Hypothalamus (tissue), 51 donors: ENCODE data around the gene GBGT1.
"Not testable (repeated sequence)": the region's sequence is repeated elsewhere in the genome, so short reads cannot be mapped to it uniquely, and the experiment has no call there.

Experiments
- DNase-seq, 51 donors: peaks; one replicate each; lab custom pipeline; 2025; lab: John Stamatoyannopoulos, UW

GBGT1 gene

DNA sequence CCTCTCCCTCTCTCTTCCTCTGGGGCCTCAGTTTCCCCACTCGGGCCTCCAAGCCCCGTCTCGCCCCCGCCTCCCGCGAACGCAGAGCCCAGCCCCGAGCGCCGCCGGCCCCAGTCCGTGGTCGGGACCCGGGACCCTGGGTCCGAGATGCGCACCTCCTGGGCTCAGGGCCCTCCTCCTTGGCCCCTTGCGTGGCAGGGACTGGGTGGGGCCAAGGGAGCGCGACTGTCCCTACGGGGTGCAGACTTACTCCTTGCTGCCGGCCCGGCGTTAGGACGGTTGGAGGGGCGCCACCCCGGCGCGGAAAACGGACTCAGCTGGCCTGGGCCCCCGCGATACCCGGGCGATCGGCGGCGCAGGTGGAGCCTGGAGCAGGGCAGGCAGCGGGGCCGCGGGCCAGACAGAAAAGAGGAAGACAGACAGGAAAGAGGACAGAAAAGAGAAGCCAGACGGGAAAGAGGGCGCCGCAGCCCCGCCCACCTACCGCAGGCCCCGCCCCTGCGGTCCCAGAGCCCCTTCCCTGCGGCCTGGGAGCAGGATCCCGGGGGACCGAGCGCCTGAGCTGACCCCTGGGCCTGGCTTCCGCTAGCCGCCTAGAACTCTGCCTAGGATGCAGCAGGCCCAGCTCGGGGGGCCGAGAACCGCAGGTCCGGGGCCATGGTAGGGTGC, at the start of gene GBGT1:
Gene GBGT1 (minus strand): TSS at position 411 of the 669 bp plus-strand sequence. CDS start 1,502 bp downstream, outside the sequence.
- peak in 22 of 51 donors; percentile 13 to 60 (median 44) for DNase-seq

GRCh38 chr9:133210609-133211008, 46.9 kb upstream of the GBGT1 start:
- DNase-seq = no peak

DNA sequence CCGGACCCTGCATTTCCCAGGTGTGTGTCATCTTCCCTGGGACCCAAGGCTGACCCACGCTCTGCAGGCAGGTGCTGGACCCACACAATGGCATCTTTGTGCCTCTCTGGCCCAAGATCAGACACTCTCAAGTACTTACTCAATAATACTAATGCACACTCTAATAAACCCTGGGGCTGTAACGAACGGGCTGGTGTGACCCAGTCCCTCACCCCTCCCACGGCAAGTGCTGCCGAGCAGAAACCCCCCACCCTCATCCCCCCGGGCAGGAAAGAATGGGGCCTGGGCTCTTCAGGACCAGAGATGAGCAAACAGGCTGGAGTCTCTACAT, 46.5 kb upstream of the GBGT1 start:
- no peak for DNase-seq

DNA sequence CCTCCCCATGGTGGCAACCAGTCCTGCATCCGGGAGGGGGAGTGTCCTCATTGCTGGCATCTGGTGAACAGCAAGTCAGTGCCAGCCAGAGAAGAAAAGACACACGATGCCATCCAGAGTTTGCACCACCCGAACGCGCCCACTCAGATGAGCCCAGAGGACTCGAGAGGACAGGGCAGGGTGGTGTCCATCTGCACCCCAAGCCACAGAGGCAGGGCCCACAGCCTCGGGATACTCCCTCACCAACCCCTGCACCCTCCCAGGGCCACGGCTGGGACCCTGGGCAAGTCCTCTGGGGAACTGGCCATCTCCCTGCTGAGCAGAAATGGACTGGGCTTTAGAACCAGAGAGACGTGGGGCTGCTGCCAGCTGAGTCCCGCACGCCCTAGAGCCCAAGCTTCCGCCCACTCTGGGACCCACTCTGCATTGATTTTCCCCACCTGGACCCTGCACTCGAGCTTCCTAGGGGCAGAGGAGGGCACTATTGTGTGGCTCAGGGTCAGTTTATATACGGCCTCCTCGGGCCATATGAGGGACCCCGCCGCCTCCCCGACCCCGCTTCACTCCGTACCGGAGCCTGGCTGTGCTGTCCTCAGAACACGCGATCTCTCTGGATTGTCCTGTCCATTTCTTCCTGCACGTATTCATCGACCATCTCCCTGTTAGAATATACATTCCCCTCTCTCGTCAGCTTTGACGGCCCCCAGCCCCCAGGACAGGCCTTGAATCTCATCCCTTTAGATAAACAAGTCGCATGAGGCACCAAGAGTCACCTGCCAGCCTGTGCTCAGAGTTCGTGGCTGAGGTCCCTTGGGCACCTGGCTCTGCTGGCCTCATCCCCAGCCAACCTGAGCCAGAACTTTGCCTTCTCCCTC, 45.9 kb upstream of the GBGT1 start:
- not testable (repeated sequence) for DNase-seq

GRCh38 chr9:133208880-133209300, 45.2 kb upstream of the GBGT1 start, which contains the start of gene OBP2B:
OBP2B (minus strand) TSS chr9:133209250; CDS start chr9:133209199, 51 bp downstream.
- not testable (repeated sequence) for DNase-seq

- DNase-seq = not testable (repeated sequence)
Observed at GRCh38 chr9:133208171-133208879, 44.6 kb upstream of the GBGT1 start.

GRCh38 chr9:133207540-133208170, 43.9 kb upstream of the GBGT1 start:
- DNase-seq = no peak

GRCh38 chr9:133207021-133207531, 43.4 kb upstream of the GBGT1 start:
- DNase-seq = no peak

DNA sequence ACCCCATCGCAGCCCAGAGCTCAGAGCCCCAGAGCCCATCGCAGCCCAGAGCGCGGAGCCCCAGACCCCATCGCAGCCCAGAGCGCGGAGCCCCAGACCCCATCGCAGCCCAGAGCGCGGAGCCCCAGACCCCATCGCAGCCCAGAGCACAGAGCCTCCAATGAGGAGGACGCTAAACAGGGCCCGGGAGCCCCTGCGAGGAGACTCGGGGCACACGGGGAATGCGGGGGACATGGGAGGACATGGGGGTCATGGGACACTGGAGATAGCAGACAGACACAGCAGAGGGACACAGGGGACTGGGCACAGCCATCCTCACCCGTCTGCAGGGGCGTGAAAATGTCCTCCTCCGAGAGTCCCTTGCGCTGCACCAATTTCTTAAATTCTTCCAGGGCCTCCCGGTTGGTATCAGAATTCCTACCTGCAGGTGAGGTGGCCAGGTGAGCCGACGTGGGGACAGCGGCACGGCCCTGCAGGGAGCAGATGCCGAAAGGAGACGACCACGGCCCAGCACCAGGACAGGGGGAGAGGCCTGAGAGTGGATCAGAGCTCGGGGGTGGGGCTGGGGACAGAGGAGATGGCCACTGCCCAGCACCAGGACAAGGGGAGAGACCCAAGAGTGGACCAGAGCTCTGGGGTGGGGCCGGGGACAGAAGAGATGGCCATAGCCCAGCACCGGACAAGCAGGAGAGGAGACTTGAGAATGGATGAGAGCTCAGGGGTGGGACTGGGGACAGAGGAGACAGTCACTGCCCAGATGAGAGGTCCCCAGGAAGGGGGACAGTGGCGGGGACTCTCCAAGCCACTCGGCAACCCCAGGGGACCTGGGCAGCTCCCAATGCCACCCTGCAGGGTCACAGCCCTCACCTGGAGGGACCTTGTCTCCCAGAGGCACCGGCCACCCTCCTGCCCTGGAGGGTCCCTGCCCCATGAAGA, 42.5 kb upstream of the GBGT1 start:
- DNase-seq = no peak

GRCh38 chr9:133205481-133205887, 41.8 kb upstream of the GBGT1 start:
- DNase-seq = not testable (repeated sequence)

GRCh38 chr9:133204993-133205336, 41.3 kb upstream of the GBGT1 start:
- no peak for DNase-seq

GRCh38 chr9:133204335-133204992, 40.8 kb upstream of the GBGT1 start:
- DNase-seq = no peak

DNA sequence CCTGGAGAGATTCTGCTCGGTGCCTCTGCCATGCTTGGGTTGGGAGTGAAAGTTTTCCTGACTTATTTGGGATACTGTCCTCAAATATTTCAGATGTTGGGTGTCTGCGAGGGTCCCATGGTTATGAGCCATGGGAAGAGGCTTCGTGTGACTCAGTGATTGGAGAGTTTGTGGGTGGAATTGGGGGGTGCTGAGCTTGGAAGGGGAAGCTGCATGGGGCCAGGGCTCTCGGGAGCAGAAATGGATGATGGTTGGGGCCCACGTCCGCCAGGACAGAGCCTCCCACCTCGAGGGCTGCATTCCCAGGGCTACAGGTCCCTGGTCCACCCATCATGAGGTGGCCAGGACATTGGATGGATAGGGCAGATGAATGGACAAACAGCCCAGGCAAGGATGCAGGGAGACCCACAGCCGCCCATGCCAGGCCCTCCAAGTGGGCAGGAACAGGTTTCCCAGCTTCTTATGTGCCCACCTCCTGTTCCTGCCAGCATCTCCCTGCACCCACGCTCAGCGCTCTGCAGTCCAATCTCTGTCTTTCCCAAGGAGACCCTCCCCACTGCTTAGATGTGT, 39.9 kb upstream of the GBGT1 start:
- no peak for DNase-seq

- no peak for DNase-seq
Observed at GRCh38 chr9:133202688-133203453, 39.2 kb upstream of the GBGT1 start.

DNA sequence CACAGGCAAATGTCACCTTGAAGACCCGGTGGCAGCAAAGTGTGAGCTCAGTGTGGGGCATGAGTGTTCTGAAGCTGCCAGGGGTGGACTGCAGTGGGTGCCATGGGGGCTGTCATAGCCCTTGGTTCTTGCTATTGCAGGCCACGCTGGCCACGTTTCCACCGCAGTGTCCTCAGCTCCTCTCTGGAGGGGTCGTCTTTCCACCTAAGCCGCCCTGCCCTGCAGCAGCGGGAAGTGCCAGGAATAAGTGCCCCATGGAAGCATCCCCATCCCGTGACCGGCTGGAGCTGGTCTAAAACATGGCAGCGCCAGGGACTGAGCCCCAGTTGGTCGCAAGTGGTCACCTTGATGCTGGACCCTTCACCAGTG, 38.4 kb upstream of the GBGT1 start:
- DNase-seq = no peak

- no peak for DNase-seq
Observed at GRCh38 chr9:133201424-133202144, 37.9 kb upstream of the GBGT1 start.

DNA sequence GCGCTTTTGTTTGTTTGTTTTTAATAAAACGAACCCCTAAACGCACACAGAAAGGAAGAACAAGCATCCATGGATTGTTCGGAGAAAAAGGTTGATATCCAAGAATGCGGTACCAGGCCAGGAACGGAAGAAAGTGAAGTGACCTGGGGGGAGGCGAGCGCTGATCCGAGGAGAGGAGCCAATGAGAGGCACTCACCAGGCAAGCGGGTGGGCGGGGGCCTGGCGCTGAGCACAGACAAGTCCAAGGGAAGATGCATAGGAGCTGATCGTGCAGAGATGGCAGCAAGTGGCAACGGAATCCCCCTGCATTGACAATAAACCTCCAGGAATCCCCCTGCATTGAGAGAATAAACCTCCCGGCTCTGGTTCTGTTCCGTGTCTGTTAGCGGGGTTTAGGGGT, 36.9 kb upstream of the GBGT1 start:
- no peak for DNase-seq
